Gastrocnemius medialis (tissue), 4 donors: ENCODE results near the gene ABTB2. TPM values are rescaled to one million over a fixed set of nuclear protein-coding genes. Genes with fewer than 3 reads are reported as not detected.

ENCODE experiments used
- ATAC-seq, 2 donors: fragments of 150-250 bp; one replicate each; pipeline ENCODE4 v1.9.1; 2016
- DNase-seq, 2 donors: peaks; one replicate each; pipeline ENCODE4 v3.0.0-alpha.2; 2019
- H3K27ac ChIP-seq, 4 donors: fragments of 200-600 bp; sonication (generic); 1 replicate in 1 of 4; 2 replicates in 3 of 4; pipeline ENCODE4 v1.5.1; 2016 to 2018; ENCODE audit warnings: mild to moderate bottlenecking in 2 of 4, moderate library complexity in 1 of 4
- H3K27me3 ChIP-seq, 3 donors: fragments of 200-600 bp; sonication (generic) in 2 of 3; 1 replicate in 1 of 3; 2 replicates in 2 of 3; pipeline versions ENCODE4 v1.5.1 to v1.6.0; 2016 to 2019; ENCODE audit warnings: mild to moderate bottlenecking in 1 of 3, moderate library complexity in 1 of 3
- H3K36me3 ChIP-seq, 2 donors: fragments of 200-600 bp; sonication (generic) in 1 of 2; one replicate each; pipeline ENCODE4 v1.5.1; 2017 to 2018
- H3K4me1 ChIP-seq, 2 donors: fragments of 200-600 bp; sonication (generic) in 1 of 2; one replicate each; pipeline ENCODE4 v1.5.1; 2016 to 2017; ENCODE audit warnings: mild to moderate bottlenecking in 2 of 2
- H3K4me3 ChIP-seq, 4 donors: fragments of 200-600 bp; sonication (generic) in 3 of 4; 1 replicate in 1 of 4; 2 replicates in 3 of 4; pipeline ENCODE4 v1.5.1; 2016 to 2019; ENCODE audit warnings: mild to moderate bottlenecking in 2 of 4
- H3K9me3 ChIP-seq, 3 donors: fragments of 200-600 bp; sonication (generic) in 2 of 3; 1 replicate in 1 of 3; 2 replicates in 2 of 3; pipeline ENCODE4 v1.5.1; 2016 to 2019
- POLR2A ChIP-seq, 2 donors: fragments of 450-650 bp; IDR thresholded peaks; one replicate each; pipeline ENCODE4 v1.6.1; 2017; ENCODE audit warnings: antibody characterized with exemption in 2 of 2, mild to moderate bottlenecking in 2 of 2, moderate library complexity in 2 of 2
- in situ Hi-C, 4 donors: fragments of 200-750 bp; cut with MboI; loops; one replicate each; pipeline versions ENCODE4 v1.15.0 to v1.8.0; 2017; ENCODE audit warnings: low sequenced_read_pairs in 4 of 4
- intact Hi-C: fragments of 100-400 bp; cut with DNase I; formaldehyde crosslinking; loops from one replicate; pipeline ENCODE4 v1.15.1; 2023; ENCODE audit warnings: low total_unique reads
- total RNA-seq, 4 donors: library from RNA; depleted of rRNA; stranded (reverse); fragments of >200 nt; gene quantifications; one replicate each; pipeline versions ENCODE4 v1.1.0 to v1.2.3, GENCODE V29; 2016
- TF ChIP-seq, protein P1 (sequence below), 5 experiments: fragments of 450-650 bp in 3 of 5; fragments of 200-600 bp in 2 of 5; sonication (generic) in 2 of 5; IDR thresholded peaks in 4 of 5; conservative IDR thresholded peaks in 1 of 5; 1 replicate in 4 of 5; 2 replicates in 1 of 5; pipeline ENCODE4 v1.5.1; 2016 to 2019; ENCODE audit warnings: antibody characterized with exemption in 5 of 5, mild to moderate bottlenecking in 3 of 5, moderate library complexity in 3 of 5

ABTB2 gene
- total RNA-seq, 4 donors from 2014 or later: 8.8 to 30.7 (median 12.2) TPM

GRCh38 chr11:34204396-34205279 is 153.2 kb downstream of the ABTB2 start:
- H3K27me3 ChIP-seq: no peaks in the 10 kb centered on the region
- no peak overlapping the region for H3K27ac ChIP-seq
- no peaks in the 10 kb centered on the region for H3K9me3 ChIP-seq
- TF ChIP-seq, protein P1, sequence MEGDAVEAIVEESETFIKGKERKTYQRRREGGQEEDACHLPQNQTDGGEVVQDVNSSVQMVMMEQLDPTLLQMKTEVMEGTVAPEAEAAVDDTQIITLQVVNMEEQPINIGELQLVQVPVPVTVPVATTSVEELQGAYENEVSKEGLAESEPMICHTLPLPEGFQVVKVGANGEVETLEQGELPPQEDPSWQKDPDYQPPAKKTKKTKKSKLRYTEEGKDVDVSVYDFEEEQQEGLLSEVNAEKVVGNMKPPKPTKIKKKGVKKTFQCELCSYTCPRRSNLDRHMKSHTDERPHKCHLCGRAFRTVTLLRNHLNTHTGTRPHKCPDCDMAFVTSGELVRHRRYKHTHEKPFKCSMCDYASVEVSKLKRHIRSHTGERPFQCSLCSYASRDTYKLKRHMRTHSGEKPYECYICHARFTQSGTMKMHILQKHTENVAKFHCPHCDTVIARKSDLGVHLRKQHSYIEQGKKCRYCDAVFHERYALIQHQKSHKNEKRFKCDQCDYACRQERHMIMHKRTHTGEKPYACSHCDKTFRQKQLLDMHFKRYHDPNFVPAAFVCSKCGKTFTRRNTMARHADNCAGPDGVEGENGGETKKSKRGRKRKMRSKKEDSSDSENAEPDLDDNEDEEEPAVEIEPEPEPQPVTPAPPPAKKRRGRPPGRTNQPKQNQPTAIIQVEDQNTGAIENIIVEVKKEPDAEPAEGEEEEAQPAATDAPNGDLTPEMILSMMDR (IDR thresholded peaks at IDR 0.05 in 4 of 5, conservative IDR thresholded peaks at IDR 0.05 in 1 of 5): no peak
- TF ChIP-seq POLR2A (IDR thresholded peaks at IDR 0.05): no peak
- ATAC-seq (no peak), DNase-seq (no peak)
- no peaks in the 10 kb centered on the region for H3K4me1 ChIP-seq
- intact Hi-C loops (no loop called here), in situ Hi-C loops (no loop called here)
- no peak overlapping the region for H3K4me3 ChIP-seq
- no peaks in the 10 kb centered on the region for H3K36me3 ChIP-seq

- no peak for DNase-seq
- Histone ChIP-seq H3K27me3 (no peaks in the 10 kb centered on the region), H3K4me1 (no peaks in the 10 kb centered on the region), H3K27ac (no peak overlapping the region), H3K9me3 (no peaks in the 10 kb centered on the region), H3K36me3 (no peaks in the 10 kb centered on the region), H3K4me3 (no peak overlapping the region)
- TF ChIP-seq, protein P1 (IDR thresholded peaks at IDR 0.05 in 4 of 5, conservative IDR thresholded peaks at IDR 0.05 in 1 of 5): no peak
- TF ChIP-seq POLR2A (IDR thresholded peaks at IDR 0.05): no peak
- in situ Hi-C loops: no loop called here
- intact Hi-C loops: no loop called here
- ATAC-seq: no peak
These were observed 154.4 kb downstream of the ABTB2 start for GRCh38 chr11:34203377-34203871.

GRCh38 chr11:34201129-34201528 is 156.7 kb downstream of the ABTB2 start:
- TF ChIP-seq, protein P1 (IDR thresholded peaks at IDR 0.05 in 4 of 5, conservative IDR thresholded peaks at IDR 0.05 in 1 of 5): no peak
- TF ChIP-seq POLR2A (IDR thresholded peaks at IDR 0.05): no peak
- Histone ChIP-seq H3K36me3 (no peaks in the 10 kb centered on the region), H3K27ac (no peak overlapping the region), H3K4me1 (no peaks in the 10 kb centered on the region), H3K9me3 (no peaks in the 10 kb centered on the region), H3K27me3 (no peaks in the 10 kb centered on the region), H3K4me3 (no peak overlapping the region)
- in situ Hi-C loops (no loop called here), intact Hi-C loops (no loop called here)
- DNase-seq (no peak), ATAC-seq (no peak)

DNA sequence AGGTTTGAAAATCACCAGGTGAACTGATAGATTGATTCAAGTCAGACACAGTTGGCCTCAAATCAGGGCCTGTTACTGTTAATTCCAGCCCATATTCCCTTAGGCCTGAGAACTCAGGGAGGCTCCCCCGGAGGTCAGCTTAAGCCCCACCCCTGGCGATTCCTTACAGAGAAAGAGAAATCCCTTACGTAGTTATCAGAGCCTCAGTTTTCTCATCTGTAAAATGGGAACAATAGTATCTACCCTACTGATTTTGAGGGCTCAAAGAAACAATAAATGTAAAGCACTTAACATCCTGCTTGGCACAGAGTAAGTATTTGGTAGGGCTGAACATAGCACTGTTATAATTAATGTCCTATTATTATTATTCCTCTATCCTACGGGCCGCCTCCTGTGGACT is 158.3 kb downstream of the ABTB2 start:
- H3K27ac ChIP-seq: no peak overlapping the region
- H3K36me3 ChIP-seq: no peaks in the 10 kb centered on the region
- intact Hi-C loops (no loop called here), in situ Hi-C loops (loop anchor here in 2 of 4 donors (25.0 kb wide), 1 partner anchor 288 kb away; no protein-coding TSS in a partner anchor)
- DNase-seq (no peak), ATAC-seq (no peak)
- H3K4me1 ChIP-seq: peaks cover 3 to 6% of the 10 kb centered on the region in 2 donors
- no peaks in the 10 kb centered on the region for H3K27me3 ChIP-seq
- TF ChIP-seq POLR2A (IDR thresholded peaks at IDR 0.05): no peak
- TF ChIP-seq, protein P1 (IDR thresholded peaks at IDR 0.05 in 4 of 5, conservative IDR thresholded peaks at IDR 0.05 in 1 of 5): no peak
- no peak overlapping the region for H3K4me3 ChIP-seq
- no peaks in the 10 kb centered on the region for H3K9me3 ChIP-seq
